Cardiac fibroblast (primary cell): ENCODE results near the gene KCTD15.

Experiments
- DNase-seq, 2 donors: peaks; one replicate each; pipeline versions ENCODE4 v3.0.0 to v3.0.0-alpha.2; 2010; ENCODE audit warnings: low read depth in 2 of 2
- H3K4me3 ChIP-seq, 2 donors: replicated peaks in 1 of 2; 1 replicate in 1 of 2; 2 replicates in 1 of 2; pipeline ENCODE4 v1.5.1; 2011; ENCODE audit warnings: low read depth in 2 of 2, low read length in 2 of 2, mild to moderate bottlenecking in 2 of 2, moderate library complexity in 1 of 2
- CTCF ChIP-seq: IDR thresholded peaks from one replicate; pipeline ENCODE4 v1.5.1; 2011; ENCODE audit warnings: low read depth, mild to moderate bottlenecking, low read length, inconsistent platforms

The KCTD15 gene

GRCh38 chr19:33775731-33776487 is 20.8 kb upstream of the KCTD15 start:
- DNase-seq: no peak
- H3K4me3 ChIP-seq: no peak overlapping the region
- no peak for TF ChIP-seq CTCF

GRCh38 chr19:33777351-33777750 is 19.3 kb upstream of the KCTD15 start:
- no peak for DNase-seq
- no peak for TF ChIP-seq CTCF
- no peak overlapping the region for H3K4me3 ChIP-seq

- no peak overlapping the region for H3K4me3 ChIP-seq
- DNase-seq: no peak
- no peak for TF ChIP-seq CTCF
Observed at GRCh38 chr19:33777753-33778088, 18.9 kb upstream of the KCTD15 start.

- DNase-seq: peak; percentile 77 to 78
- peak; percentile 97 for TF ChIP-seq CTCF
- H3K4me3 ChIP-seq: no peak overlapping the region
Observed at GRCh38 chr19:33778089-33778791, 18.4 kb upstream of the KCTD15 start.

- no peak for TF ChIP-seq CTCF
- no peak for DNase-seq
- no peak overlapping the region for H3K4me3 ChIP-seq
Observed at GRCh38 chr19:33779849-33780248, 16.8 kb upstream of the KCTD15 start.

GRCh38 chr19:33780251-33780650 is 16.4 kb upstream of the KCTD15 start:
- TF ChIP-seq CTCF: no peak
- DNase-seq: no peak
- H3K4me3 ChIP-seq: no peak overlapping the region
